ENCODE results near the gene MACROD2.
"Not testable (repeated sequence)": the region's sequence is repeated elsewhere in the genome, so short reads cannot be mapped to it uniquely, and the experiment has no call there.

MACROD2 gene

DNA sequence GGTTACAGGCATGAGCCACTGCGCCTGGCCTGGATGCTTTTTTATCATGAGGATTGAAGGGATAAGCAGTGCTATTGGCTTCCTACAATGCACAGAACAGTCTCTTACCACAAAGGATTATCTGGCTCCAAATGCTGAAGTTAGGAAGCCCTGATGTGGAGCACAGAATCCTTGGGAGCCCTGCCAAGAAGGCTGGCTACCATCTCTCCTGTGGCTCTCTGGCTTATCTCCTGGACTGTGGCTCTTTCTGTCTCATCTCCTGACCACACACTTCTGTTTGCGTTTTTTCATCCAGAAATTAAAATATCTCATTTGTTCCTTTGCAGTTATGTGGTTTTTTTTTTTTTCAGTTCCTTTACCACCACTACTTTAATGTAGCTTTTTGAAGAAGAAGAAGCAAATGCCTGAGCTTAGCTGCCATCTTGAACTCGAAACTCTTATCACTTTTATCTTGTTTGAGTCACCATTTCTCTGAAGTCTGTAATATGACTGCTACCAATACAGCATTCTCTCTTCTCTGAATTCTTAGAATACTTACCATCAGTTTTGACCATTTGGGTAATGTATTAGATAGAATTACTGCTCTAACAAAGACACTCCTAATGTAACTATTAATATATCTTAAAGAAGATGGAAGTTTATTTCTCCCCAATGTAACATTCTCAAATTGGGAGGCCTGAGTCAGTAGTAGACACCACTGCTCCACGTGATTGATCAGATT, 1533.2 kb downstream of the MACROD2 start:
- no peak overlapping the region for H3K27ac Mint-ChIP-seq
- peaks cover 11% of the 10 kb centered on the region for H3K9me3 Mint-ChIP-seq
- H3K4me1 Mint-ChIP-seq: no peaks in the 10 kb centered on the region
- H3K36me3 Mint-ChIP-seq: no peaks in the 10 kb centered on the region
- CTCF ChIA-PET: no interaction called here
- H3K4me3 Mint-ChIP-seq: no peak overlapping the region
- H3K27me3 Mint-ChIP-seq: no peaks in the 10 kb centered on the region
- no peak for DNase-seq

GRCh38 chr20:15535863-15536262, 1540.5 kb downstream of the MACROD2 start:
- Mint-ChIP-seq H3K9me3 (peaks cover 5% of the 10 kb centered on the region), H3K4me1 (no peaks in the 10 kb centered on the region), H3K4me3 (no peak overlapping the region), H3K27me3 (no peaks in the 10 kb centered on the region), H3K27ac (no peak overlapping the region), H3K36me3 (no peaks in the 10 kb centered on the region)
- no peak for DNase-seq
- CTCF ChIA-PET: no interaction called here

DNA sequence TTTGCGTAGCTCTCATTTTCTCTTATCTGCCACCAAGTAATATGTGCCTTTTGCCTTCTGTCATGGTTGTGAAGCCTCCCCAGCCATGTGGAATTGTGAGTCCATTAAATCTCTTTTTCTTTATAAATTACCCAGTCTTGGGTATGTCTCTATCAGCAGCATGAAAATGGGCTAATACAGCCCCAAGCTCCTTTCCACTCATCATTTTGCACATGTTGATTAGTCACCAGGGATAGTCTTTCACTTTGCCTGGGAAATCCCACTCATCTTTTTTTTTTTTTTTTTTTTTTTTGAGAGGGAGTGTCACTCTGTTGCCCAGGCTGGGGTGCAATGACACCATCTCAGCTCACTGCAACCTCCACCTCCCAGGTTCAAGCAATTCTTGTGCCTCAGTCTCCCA, 1541.9 kb downstream of the MACROD2 start:
- DNase-seq, H3K36me3 Mint-ChIP-seq, H3K4me3 Mint-ChIP-seq, CTCF ChIA-PET, H3K4me1 Mint-ChIP-seq, H3K27me3 Mint-ChIP-seq, H3K27ac Mint-ChIP-seq, H3K9me3 Mint-ChIP-seq: not testable (repeated sequence)

DNA sequence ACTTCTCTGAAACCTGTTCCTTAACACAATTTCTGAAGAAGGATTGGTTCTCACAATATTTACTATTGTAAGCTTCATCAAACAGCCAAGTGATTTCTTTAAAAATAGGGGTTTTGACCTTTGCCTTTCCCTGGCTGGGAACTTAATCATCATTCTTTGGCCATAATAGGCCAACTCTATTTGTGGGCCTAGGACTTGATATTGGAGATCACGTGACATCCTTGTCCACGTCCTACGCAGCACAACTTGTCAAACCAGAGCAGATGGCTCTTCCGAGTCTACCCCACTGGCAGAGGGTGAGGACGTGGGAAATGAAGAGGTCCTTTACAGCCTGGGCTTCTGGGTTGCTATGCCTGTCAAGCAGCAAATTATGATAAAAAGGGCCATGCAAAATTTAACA, 1547.3 kb downstream of the MACROD2 start:
- H3K4me3 Mint-ChIP-seq: no peak overlapping the region
- CTCF ChIA-PET: no interaction called here
- H3K27ac Mint-ChIP-seq: no peak overlapping the region
- no peak for DNase-seq
- H3K27me3 Mint-ChIP-seq: no peaks in the 10 kb centered on the region
- H3K4me1 Mint-ChIP-seq: no peaks in the 10 kb centered on the region
- H3K9me3 Mint-ChIP-seq: peaks cover 17% of the 10 kb centered on the region
- no peaks in the 10 kb centered on the region for H3K36me3 Mint-ChIP-seq

DNA sequence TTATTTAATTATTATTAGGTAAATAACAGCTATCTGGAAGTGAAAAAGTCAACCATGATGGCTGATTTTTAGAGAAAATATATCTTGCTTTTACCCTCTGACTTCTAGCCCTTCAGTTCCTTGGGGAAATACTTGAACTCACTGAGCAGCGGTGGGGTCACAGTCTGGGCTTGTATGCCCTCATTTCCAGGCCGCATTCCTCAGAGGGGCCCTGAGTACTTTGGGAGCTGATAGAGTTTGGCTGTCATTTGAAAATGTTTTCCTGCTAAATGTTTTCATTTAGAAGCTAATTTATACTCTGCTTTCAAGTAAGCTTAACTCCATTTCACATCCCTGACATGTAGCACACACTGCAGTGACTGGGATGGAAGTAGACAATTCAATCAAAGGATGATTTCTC, 1549.4 kb downstream of the MACROD2 start:
- Mint-ChIP-seq H3K27me3 (no peaks in the 10 kb centered on the region), H3K4me3 (no peak overlapping the region), H3K9me3 (peaks cover 25% of the 10 kb centered on the region), H3K27ac (no peak overlapping the region), H3K36me3 (no peaks in the 10 kb centered on the region), H3K4me1 (no peaks in the 10 kb centered on the region)
- CTCF ChIA-PET: no interaction called here
- DNase-seq: no peak

GRCh38 chr20:15546525-15547023, 1551.3 kb downstream of the MACROD2 start:
- Mint-ChIP-seq H3K27me3 (no peaks in the 10 kb centered on the region), H3K27ac (no peak overlapping the region), H3K4me3 (no peak overlapping the region), H3K9me3 (peaks cover 20% of the 10 kb centered on the region), H3K4me1 (no peaks in the 10 kb centered on the region), H3K36me3 (no peaks in the 10 kb centered on the region)
- DNase-seq: no peak
- CTCF ChIA-PET: no interaction called here

GRCh38 chr20:15547119-15547518, 1551.8 kb downstream of the MACROD2 start:
- H3K4me3 Mint-ChIP-seq: no peak overlapping the region
- DNase-seq: no peak
- H3K4me1 Mint-ChIP-seq: no peaks in the 10 kb centered on the region
- CTCF ChIA-PET: no interaction called here
- no peak overlapping the region for H3K27ac Mint-ChIP-seq
- H3K27me3 Mint-ChIP-seq: no peaks in the 10 kb centered on the region
- peaks cover 19% of the 10 kb centered on the region for H3K9me3 Mint-ChIP-seq
- H3K36me3 Mint-ChIP-seq: no peaks in the 10 kb centered on the region

DNA sequence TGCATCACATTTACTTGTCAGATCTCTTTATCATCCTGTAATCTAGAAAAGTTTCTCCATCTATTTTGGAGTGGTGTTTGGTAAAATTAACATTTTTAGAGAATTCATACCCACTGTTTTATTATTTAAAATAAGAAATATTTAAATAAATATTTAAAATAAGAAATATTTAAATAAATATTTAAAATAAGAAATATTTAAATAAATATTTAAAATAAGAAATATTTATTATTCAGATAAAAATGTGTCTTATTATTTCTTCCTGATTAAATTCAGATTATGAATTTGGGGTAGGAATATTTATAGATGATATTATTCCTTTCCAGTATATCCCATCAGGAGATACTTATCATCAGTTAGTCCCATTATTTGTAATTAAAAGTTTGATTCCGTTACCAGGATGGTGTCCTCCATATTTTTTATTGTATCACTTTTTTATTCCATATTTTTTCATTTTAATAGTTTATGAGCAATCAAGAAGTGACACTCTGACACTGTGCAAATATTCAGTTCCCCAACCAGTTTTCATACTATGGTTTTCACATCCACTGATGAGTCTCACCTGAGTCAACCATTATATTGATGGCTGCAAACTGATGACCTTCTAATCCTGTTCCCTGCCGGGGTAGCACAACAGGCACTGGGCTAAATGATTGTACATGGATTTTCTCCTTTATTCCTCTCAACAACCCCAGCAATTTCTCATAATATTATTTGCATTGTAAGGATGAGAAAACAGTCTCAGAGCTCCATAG, 1555.0 kb downstream of the MACROD2 start:
- CTCF ChIA-PET: no interaction called here
- H3K9me3 Mint-ChIP-seq: peaks cover 31% of the 10 kb centered on the region
- no peaks in the 10 kb centered on the region for H3K27me3 Mint-ChIP-seq
- DNase-seq: no peak
- no peaks in the 10 kb centered on the region for H3K36me3 Mint-ChIP-seq
- H3K4me1 Mint-ChIP-seq: no peaks in the 10 kb centered on the region
- H3K27ac Mint-ChIP-seq: no peak overlapping the region
- no peak overlapping the region for H3K4me3 Mint-ChIP-seq

DNA sequence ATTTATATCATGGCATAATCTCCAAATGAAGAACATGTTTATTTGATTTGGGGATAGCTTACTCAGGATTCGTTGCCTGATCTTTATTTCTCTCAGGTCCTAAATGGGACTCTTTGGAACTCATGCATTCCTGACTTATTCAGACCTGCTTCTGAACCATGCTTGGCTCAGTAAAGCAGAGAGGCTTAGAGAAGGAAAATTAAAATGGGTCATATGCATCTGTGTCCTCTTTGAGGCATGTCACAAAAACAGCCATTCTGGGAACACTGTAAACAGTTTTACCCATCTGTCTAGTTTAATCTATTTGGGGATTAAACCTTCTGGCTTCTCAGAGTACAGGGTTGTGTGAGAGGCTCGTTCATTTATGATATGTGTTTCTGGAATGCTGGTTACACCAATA, 1560.6 kb downstream of the MACROD2 start:
- no peak overlapping the region for H3K4me3 Mint-ChIP-seq
- CTCF ChIA-PET: no interaction called here
- H3K9me3 Mint-ChIP-seq: peaks cover 29% of the 10 kb centered on the region

DNA sequence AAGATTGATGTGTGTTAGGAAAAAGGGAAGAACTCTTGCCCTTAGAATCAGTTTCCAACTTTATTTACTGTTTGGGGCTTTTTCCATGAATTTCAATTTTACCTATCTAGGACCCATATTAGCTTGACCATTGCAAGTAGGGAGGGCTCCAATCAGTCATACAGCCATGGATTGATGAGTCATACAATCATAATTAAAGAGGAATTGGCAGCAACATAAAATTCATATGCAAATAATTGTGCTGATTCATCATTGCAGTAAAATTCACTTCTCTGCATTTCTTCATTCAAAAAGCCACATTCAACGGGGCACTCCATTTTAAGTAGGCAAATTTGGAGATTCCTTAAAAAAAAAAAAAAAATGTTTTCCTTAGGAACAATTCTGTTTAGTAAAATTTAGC, 1561.6 kb downstream of the MACROD2 start:
- no peaks in the 10 kb centered on the region for H3K27me3 Mint-ChIP-seq
- no peak overlapping the region for H3K4me3 Mint-ChIP-seq
- peaks cover 29% of the 10 kb centered on the region for H3K9me3 Mint-ChIP-seq
- H3K4me1 Mint-ChIP-seq: no peaks in the 10 kb centered on the region
- CTCF ChIA-PET: no interaction called here
- no peaks in the 10 kb centered on the region for H3K36me3 Mint-ChIP-seq
- no peak for DNase-seq
- no peak overlapping the region for H3K27ac Mint-ChIP-seq

More for the DNA sequence above, 1560.6 kb downstream of the MACROD2 start:
- Mint-ChIP-seq H3K36me3 (no peaks in the 10 kb centered on the region), H3K27ac (no peak overlapping the region), H3K4me1 (no peaks in the 10 kb centered on the region), H3K27me3 (no peaks in the 10 kb centered on the region)
- DNase-seq: no peak

DNA sequence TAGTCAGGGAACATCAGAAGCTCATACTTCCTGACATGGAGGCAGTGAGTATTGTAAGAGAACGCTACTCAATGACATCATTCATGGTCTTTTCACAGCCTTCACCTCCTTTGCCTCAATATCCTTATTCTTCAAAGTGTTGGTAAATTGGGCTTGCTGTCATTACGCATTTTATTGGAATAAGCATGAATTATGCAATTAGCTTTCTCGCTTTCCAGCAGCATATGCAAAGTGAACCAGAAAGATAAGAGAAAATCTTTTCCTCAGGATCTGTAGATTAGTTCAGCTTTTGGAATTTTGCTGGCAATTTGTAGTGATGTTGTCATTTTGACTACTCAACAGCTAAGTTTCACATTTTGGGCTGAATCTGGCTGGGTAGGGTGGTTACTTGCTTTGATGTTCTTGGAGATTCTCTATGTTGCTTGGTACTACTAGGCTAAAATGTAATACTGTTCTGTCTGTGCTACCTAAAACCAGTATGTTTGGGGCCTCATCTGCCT, 1565.8 kb downstream of the MACROD2 start:
- H3K27ac Mint-ChIP-seq: no peak overlapping the region
- H3K4me3 Mint-ChIP-seq: no peak overlapping the region
- H3K36me3 Mint-ChIP-seq: no peaks in the 10 kb centered on the region
- peaks cover 12% of the 10 kb centered on the region for H3K9me3 Mint-ChIP-seq
- no peaks in the 10 kb centered on the region for H3K27me3 Mint-ChIP-seq
- CTCF ChIA-PET: no interaction called here
- no peak for DNase-seq
- no peaks in the 10 kb centered on the region for H3K4me1 Mint-ChIP-seq

- no peaks in the 10 kb centered on the region for H3K27me3 Mint-ChIP-seq
- H3K27ac Mint-ChIP-seq: no peak overlapping the region
- no peak overlapping the region for H3K4me3 Mint-ChIP-seq
- no peaks in the 10 kb centered on the region for H3K36me3 Mint-ChIP-seq
- H3K4me1 Mint-ChIP-seq: no peaks in the 10 kb centered on the region
- DNase-seq: no peak
- H3K9me3 Mint-ChIP-seq: peaks cover 12% of the 10 kb centered on the region
- CTCF ChIA-PET: no interaction called here
These were observed 1566.5 kb downstream of the MACROD2 start for GRCh38 chr20:15561707-15562404.

DNA sequence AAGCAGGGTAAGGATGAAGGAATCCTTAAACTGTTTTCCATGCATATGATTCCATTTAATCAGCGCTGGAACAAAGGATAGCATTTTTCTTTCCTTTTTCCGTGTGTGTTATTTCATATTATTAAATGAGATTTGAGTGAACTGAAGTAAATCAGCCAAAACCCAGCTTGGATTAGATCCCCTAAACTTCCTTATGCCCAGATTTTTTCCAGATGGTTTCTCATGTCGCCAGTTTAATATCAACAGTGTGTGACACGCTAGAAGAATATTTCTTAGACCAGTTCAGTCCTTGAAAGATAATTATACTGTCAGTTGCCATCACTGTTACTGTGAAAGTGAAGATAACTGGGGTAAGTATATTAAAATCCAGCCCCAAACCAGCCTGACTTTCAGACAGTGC, 1568.5 kb downstream of the MACROD2 start:
- Mint-ChIP-seq H3K36me3 (no peaks in the 10 kb centered on the region), H3K4me1 (no peaks in the 10 kb centered on the region), H3K4me3 (no peak overlapping the region), H3K27ac (no peak overlapping the region), H3K9me3 (peaks cover 8% of the 10 kb centered on the region), H3K27me3 (no peaks in the 10 kb centered on the region)
- CTCF ChIA-PET: no interaction called here
- no peak for DNase-seq

GRCh38 chr20:15564981-15565380, 1569.7 kb downstream of the MACROD2 start:
- Mint-ChIP-seq H3K9me3 (peaks cover 8% of the 10 kb centered on the region), H3K4me1 (no peaks in the 10 kb centered on the region), H3K4me3 (no peak overlapping the region), H3K27ac (no peak overlapping the region), H3K27me3 (no peaks in the 10 kb centered on the region), H3K36me3 (no peaks in the 10 kb centered on the region)
- no peak for DNase-seq
- CTCF ChIA-PET: no interaction called here

DNA sequence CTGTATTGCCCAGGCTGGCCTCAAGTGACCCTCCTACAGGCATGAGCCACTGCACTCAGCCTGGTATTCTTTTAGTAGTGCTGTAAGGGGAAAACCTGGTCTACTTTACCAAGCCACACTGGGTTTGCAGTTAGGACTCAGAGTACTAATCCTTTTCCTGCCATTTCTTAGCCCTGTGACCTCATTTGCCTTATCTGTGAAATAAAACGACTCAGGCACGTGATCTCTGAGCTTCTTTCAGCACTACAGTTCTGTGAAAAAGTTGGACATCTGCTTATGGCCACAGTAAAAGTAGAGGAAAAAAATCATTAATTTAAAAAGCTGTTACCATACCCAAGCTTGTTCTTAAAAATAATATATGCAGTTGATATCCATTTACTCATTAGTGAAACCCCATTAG, 1570.5 kb downstream of the MACROD2 start:
- Mint-ChIP-seq H3K4me1 (no peaks in the 10 kb centered on the region), H3K27me3 (no peaks in the 10 kb centered on the region), H3K9me3 (peaks cover 8% of the 10 kb centered on the region), H3K4me3 (no peak overlapping the region), H3K36me3 (no peaks in the 10 kb centered on the region), H3K27ac (no peak overlapping the region)
- CTCF ChIA-PET: no interaction called here
- DNase-seq: no peak

Measured in activated naive CD4-positive, alpha-beta T cell treated with anti-CD3 and anti-CD28 coated beads, Interleukin-2, amount 10 ng/mL, durations not matched to agents 7 days and 5 days (primary cell).